A673 (cell line): Measurements from ENCODE around the gene SLX4IP. TPM values are rescaled to one million over a fixed set of nuclear protein-coding genes. Genes with fewer than 3 reads are reported as not detected.

Source experiments
- BruUV-seq: library from RNA; stranded (reverse); fragments of 400-500 nt; replicated peaks from 2 replicates; lab custom pipeline; 2021; lab: Mats Ljungman, UMichigan
- CTCF ChIA-PET: fragments of 300-600 bp; sonication (Branson Sonifier 250); formaldehyde crosslinking; loops from one replicate; lab custom pipeline; 2022; ENCODE audit warnings: antibody characterized with exemption; lab: Charles Lee
- POLR2A ChIA-PET: fragments of 300-600 bp; sonication (Branson Sonifier 250); formaldehyde crosslinking; loops from one replicate; lab custom pipeline; 2022; ENCODE audit warnings: antibody characterized with exemption; ENCODE audit not compliant: low non-redundant PET; lab: Charles Lee
- DNase-seq: peaks from one replicate; pipeline ENCODE4 v3.0.0-alpha.2; 2015; ENCODE audit warnings: low spot score
- H3K27ac ChIP-seq: fragments of 200-600 bp; sonication (generic); 2 replicates; pipeline ENCODE4 v1.5.1; 2016; ENCODE audit warnings: mixed run types, low read depth, mild to moderate bottlenecking, mixed read lengths, antibody characterized with exemption, low read length; ENCODE audit not compliant: poor library complexity, severe bottlenecking
- H3K27me3 ChIP-seq: fragments of 200-600 bp; sonication (generic); replicated peaks from 2 replicates; pipeline ENCODE4 v1.6.1; 2017; ENCODE audit warnings: mixed run types, low read depth, mild to moderate bottlenecking, mixed read lengths, antibody characterized with exemption, low read length; ENCODE audit not compliant: insufficient read depth, poor library complexity
- H3K36me3 ChIP-seq: fragments of 200-600 bp; sonication (generic); 2 replicates; pipeline ENCODE4 v1.6.1; 2016; ENCODE audit warnings: mixed run types, mild to moderate bottlenecking, mixed read lengths, antibody characterized with exemption, low read length; ENCODE audit not compliant: insufficient read depth, poor library complexity, severe bottlenecking
- H3K4me1 ChIP-seq: fragments of 200-600 bp; sonication (generic); 2 replicates; pipeline ENCODE4 v1.6.1; 2017; ENCODE audit warnings: mixed run types, mild to moderate bottlenecking, mixed read lengths, antibody characterized with exemption, low read length; ENCODE audit not compliant: insufficient read depth, poor library complexity, severe bottlenecking
- H3K4me3 ChIP-seq: fragments of 200-600 bp; sonication (generic); 2 replicates; pipeline ENCODE4 v1.5.1; 2016; ENCODE audit warnings: low read depth, mixed run types, mild to moderate bottlenecking, mixed read lengths, low read length; ENCODE audit not compliant: poor library complexity, severe bottlenecking
- H3K9me3 ChIP-seq: fragments of 200-600 bp; sonication (generic); 2 replicates; pipeline ENCODE4 v1.6.1; 2016; ENCODE audit warnings: mixed run types, low read depth, mild to moderate bottlenecking, mixed read lengths, antibody characterized with exemption, low read length; ENCODE audit not compliant: poor library complexity, severe bottlenecking
- CTCF ChIP-seq: fragments of 300-800, 200-600 bp; sonication (generic); conservative IDR thresholded peaks from 2 replicates; pipeline ENCODE4 v1.5.1; 2017; ENCODE audit warnings: low read depth, mild to moderate bottlenecking, antibody characterized with exemption, low read length, moderate library complexity, mixed read lengths
- EZH2 ChIP-seq: fragments of 200-600 bp; sonication (generic); IDR thresholded peaks from 2 replicates; pipeline ENCODE4 v1.6.1; 2017; ENCODE audit warnings: borderline replicate concordance, low read depth, mild to moderate bottlenecking, mixed read lengths, antibody characterized with exemption, low read length; ENCODE audit not compliant: poor library complexity, severe bottlenecking
- intact Hi-C: fragments of 100-400 bp; cut with micrococcal nuclease; formaldehyde crosslinking; loops from one replicate; pipeline ENCODE4 v1.10.0; 2022; ENCODE audit not compliant: unreplicated experiment
- total RNA-seq: library from RNA; stranded (reverse); gene quantifications from 2 replicates; pipeline ENCODE4 v1.2.3, GENCODE V29; 2021

SLX4IP gene
- total RNA-seq, 1 experiment from 2014 or later: 9.8 TPM

DNA sequence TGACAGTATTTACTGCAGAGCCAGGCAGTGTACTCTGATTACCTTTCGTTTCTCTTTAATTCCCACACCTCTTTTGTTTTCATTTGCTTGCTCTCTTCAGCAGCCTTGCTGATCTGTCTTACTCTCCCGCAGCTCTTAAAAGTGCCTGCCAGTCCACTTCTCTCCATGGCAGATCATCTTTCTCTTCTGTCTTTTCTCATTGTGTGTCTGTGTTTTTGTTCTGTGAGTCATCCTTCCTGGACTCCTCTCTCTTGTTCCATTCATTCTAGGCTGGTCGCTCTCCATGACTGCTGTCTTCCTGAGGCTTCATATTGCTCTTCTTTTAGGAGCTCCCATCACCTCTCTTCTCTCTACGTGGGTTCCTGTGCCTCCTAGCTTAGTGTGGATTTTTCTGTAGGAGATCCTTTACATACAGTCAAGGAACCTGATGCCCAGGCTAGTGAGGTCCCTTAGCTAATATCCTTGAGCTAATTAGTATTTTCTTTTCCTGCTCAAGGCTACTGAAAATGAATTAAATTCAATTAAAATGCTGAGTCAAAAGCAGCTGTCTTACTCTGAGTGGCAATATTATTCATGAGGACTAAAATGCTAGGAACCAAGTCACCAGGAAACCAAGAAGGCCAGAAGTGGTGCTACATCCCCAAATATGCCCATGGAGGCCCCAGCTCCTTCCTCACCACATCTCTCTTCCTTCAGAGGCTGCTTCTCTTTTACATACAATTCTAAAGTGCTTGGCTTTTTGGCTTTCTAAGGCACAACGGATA, 86.1 kb downstream of the SLX4IP start:
- peaks cover 65% of the 10 kb centered on the region for H3K4me1 ChIP-seq
- no peaks in the 10 kb centered on the region for H3K36me3 ChIP-seq
- intact Hi-C loops: loop anchor here (5.0 kb wide), 1 partner anchor 54 kb away; no protein-coding TSS in a partner anchor
- no peaks in the 10 kb centered on the region for H3K27me3 ChIP-seq
- H3K9me3 ChIP-seq: no peaks in the 10 kb centered on the region
- peak overlapping the region; percentile 13 for H3K4me3 ChIP-seq
- DNase-seq: peak; percentile 84
- H3K27ac ChIP-seq: peak overlapping the region; percentile 89
- BruUV-seq: TSS peak; percentile 90
- CTCF ChIA-PET: no interaction called here
- TF ChIP-seq EZH2 (no peak), CTCF (no peak)
- POLR2A ChIA-PET: interaction anchor here (0.5 kb wide), 1 partner anchor 54 kb away, joined by 3 read pairs; no protein-coding TSS in a partner anchor

GRCh38 chr20:10521836-10522235, 86.7 kb downstream of the SLX4IP start:
- peaks cover 59% of the 10 kb centered on the region for H3K4me1 ChIP-seq
- H3K4me3 ChIP-seq: peak overlapping the region; percentile 13
- ChIA-PET CTCF (no interaction called here), POLR2A (interaction anchor here (0.5 kb wide), 1 partner anchor 55 kb away, joined by 3 read pairs; no protein-coding TSS in a partner anchor)
- no peaks in the 10 kb centered on the region for H3K9me3 ChIP-seq
- H3K36me3 ChIP-seq: no peaks in the 10 kb centered on the region
- no TSS peak for BruUV-seq
- intact Hi-C loops: loop anchor here (5.0 kb wide), 1 partner anchor 55 kb away; no protein-coding TSS in a partner anchor
- TF ChIP-seq EZH2: no peak
- no peak for TF ChIP-seq CTCF
- no peak for DNase-seq
- H3K27me3 ChIP-seq: no peaks in the 10 kb centered on the region
- peak overlapping the region; percentile 89 for H3K27ac ChIP-seq

DNA sequence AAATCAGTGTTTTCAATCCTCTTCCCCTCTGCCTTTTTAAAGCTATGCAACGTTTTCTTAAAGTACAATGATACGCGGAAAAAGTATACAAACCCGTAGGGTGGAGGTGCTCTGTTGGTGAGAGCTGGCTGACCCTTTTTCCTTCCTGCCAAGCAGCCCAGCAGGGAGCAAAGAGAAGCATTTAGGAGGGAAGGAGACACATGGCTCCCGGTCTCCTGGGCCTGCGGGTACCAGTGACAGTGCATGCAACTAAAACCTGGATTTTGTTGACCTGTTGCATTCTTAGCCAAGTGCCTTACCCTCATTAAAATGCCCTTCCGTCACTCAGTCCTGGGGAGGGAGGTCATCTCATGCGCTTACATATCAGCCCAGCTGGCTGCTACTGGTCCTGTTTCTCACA, 87.2 kb downstream of the SLX4IP start:
- H3K4me1 ChIP-seq: peaks cover 55% of the 10 kb centered on the region
- H3K9me3 ChIP-seq: no peaks in the 10 kb centered on the region
- no peaks in the 10 kb centered on the region for H3K36me3 ChIP-seq
- ChIA-PET POLR2A (no interaction called here), CTCF (no interaction called here)
- intact Hi-C loops: loop anchor here (5.0 kb wide), 1 partner anchor 55 kb away; no protein-coding TSS in a partner anchor
- no peak for DNase-seq
- no peaks in the 10 kb centered on the region for H3K27me3 ChIP-seq
- H3K4me3 ChIP-seq: no peak overlapping the region
- no TSS peak for BruUV-seq
- TF ChIP-seq CTCF (no peak), EZH2 (no peak)
- peak overlapping the region; percentile 89 for H3K27ac ChIP-seq
